Hippocampal formation (tissue), 2 donors: ENCODE results near the gene MLEC.

Source experiments
- DNase-seq, 2 donors: peaks; one replicate each; lab custom pipeline; 2025; lab: John Stamatoyannopoulos, UW

Gene MLEC

DNA sequence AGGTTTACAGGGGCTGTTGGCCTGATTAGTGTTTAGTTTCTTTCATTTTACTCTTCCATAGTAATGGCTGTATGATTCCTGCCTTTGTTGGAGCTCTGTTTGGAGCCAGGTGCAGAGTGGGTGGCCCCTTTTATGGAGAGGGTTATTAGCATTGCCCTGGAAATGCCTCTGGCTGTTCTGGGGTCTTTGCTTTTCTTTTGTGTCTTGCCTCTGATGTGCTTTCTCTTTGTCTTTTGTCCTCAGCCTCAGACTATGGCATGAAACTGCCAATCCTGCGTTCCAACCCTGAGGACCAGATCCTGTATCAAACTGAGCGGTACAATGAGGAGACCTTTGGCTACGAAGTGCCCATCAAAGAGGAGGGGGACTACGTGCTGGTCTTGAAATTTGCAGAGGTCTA, 6.9 kb downstream of the MLEC start:
- no peak for DNase-seq

- DNase-seq, result no peak
These were observed 9.7 kb downstream of the MLEC start for GRCh38 chr12:120696626-120697025.

DNA sequence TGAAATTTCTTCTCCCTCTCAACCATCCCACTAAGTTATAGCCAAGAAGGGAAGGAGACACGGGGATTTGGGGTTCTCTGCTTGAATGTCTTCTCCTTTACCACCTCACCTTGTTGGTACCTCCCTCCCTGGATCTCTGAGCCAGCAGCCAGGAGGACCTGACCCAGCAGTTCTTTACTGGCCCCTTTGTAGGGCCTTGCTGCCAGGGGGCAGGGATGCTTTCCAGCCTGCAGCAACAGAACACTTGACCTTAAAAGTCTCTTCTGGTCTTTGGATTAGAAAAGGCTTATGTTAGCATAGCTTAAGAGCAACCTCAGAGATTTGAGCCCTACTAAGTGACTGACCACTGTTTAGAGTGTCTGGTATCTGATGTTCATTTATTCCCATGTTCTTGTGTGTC, 10.4 kb downstream of the MLEC start:
- no peak for DNase-seq

DNA sequence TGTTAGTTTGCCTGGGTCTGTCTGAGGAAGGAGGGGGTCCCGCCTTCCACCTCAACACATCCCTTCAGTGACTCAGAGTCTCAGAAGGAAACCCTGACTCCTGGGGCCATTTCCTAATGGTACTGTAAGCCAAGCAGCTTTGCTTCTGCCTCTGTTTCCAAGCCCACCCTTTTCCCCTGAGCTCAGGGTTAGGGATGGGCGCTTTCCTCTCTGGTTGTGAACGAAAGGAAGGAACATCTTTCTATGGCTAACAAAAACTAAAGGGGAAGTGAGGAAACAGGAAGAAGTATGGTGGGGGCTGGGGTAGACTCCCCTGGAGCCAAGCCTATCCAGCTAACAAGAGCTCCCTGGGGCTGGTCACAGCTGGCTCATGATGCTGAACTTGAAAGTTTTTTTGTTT, 11.7 kb downstream of the MLEC start:
- DNase-seq, result no peak

DNA sequence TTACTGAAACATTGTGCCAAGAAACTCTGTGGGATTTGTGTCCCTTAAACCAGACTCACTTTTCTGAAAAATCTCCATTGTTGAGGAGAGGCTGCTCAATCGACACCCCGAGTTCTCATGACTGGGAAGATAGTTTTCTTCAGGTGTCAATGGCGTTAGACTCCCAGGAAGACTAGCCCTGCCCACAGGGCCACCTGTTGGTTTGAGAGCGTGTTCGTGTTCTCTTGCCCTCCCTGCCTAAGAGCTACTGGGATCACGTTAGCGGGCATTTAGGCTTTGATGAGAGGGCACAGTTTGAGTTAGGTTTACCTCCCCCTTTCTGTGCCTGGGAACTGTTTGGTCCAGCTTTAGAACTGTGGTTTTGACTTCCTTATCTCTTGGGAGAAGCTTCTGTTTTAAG, 12.6 kb downstream of the MLEC start:
- no peak for DNase-seq

DNA sequence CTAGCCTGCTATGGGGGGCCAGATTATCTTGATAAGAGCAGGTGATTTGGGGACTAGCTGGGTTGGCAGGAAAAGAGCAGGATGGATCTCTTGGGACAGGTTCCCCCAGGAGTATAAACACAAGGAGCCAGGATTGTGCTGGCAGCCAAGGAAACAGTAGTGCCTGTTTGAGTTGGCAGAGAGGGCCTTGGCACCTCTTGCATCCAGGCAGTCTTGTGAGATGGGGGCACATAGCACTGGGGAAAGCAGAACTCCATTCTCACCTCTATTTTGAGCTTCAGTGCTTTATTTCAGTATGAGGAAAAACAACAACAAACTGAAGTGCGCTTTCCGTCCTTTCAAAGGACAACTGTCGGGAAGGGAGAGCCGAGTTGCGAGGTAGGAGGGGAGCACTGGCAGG, 13.9 kb downstream of the MLEC start:
- no peak for DNase-seq

GRCh38 chr12:120702637-120703036, 15.7 kb downstream of the MLEC start:
- DNase-seq, result no peak

- no peak for DNase-seq
These were observed 16.5 kb downstream of the MLEC start for GRCh38 chr12:120703311-120703942.

DNA sequence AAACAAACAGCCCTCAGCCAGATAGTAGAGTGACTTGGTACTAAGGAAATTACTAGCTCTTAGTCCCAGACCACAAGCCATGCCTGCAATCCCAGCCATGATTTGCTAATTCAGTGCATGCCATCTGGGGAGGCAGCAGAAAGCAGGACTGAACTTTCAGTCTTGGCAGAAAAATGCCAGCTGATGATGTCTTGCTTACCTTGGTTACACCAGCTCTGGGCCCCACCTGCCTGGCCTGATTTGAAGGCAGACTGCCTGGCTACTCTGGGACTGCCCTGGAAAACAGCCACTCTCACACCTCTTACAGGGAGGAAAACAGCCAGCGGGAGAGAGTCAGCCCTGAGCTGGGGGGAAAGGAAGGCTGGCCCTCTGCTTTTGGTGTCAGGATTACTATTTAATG, 18.7 kb downstream of the MLEC start:
- no peak for DNase-seq

- DNase-seq, result no peak
These were observed 19.1 kb downstream of the MLEC start for GRCh38 chr12:120706029-120706428.

GRCh38 chr12:120708651-120709050, 21.7 kb downstream of the MLEC start:
- DNase-seq, result no peak

DNA sequence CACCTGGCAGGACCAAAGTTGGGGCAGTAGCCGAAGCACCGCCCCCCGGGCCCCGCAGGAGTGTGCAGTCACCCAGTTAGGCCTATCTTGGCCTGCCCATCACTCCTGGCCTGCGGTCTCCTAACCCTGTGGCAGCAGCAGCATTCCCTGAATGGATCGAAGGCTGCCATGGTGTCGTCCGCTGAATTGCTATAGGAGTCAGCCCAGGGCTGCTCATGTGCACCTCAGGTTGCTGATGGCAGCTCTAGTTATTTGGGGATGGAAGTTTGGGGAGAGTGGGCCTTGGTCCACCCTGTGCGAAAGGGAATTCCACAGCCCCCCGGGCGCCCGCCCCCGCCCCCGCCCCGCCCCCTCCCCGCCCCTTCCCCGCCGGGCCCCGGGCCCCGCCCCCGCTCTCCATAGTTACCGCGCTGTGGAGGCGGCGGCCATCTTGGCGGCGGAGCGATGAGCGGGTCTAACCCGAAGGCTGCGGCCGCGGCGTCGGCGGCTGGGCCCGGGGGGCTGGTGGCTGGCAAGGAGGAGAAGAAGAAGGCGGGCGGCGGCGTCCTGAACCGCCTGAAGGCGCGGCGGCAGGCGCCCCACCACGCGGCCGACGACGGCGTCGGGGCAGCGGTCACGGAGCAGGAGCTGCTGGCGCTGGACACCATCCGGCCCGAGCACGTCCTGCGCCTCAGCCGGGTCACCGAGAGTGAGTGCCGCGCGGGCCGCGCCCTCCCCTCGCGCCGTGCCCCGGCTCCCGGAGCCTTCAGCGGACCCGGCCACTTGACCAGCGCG, 23.3 kb downstream of the MLEC start, which contains the start of gene UNC119B:
Gene UNC119B (plus strand): TSS at position 428 of the 774 bp plus-strand sequence. CDS start 17 bp downstream, at position 445.
- peak; percentile 53 to 68 for DNase-seq

GRCh38 chr12:120710805-120711296, 23.9 kb downstream of the MLEC start:
- no peak for DNase-seq

DNA sequence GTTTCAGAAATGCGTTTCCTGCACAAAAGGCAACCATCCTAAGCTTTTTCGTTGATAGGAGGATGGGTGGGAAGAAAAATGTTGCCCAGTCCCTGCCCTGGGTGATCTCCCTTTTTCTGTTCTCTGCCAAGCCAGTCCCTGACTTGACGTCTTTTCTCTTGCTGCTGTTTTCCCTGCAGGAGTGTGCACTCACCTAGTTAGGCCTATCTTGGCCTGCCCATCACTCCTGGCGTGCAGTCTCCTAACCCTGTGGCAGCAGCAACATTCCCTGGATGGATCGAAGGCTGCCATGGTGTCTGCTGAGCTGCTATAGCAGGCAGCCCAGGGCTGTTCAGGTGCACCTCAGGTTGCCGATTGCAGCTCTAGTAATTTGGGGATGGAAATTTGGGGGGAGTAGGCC, 24.5 kb downstream of the MLEC start:
- DNase-seq, result no peak

- no peak for DNase-seq
These were observed 25.7 kb downstream of the MLEC start for GRCh38 chr12:120712610-120713009.

- DNase-seq, result peak; percentile 58 to 74
These were observed 27.0 kb downstream of the MLEC start for GRCh38 chr12:120713861-120714482.

GRCh38 chr12:120718055-120718454, 31.1 kb downstream of the MLEC start:
- no peak for DNase-seq

DNA sequence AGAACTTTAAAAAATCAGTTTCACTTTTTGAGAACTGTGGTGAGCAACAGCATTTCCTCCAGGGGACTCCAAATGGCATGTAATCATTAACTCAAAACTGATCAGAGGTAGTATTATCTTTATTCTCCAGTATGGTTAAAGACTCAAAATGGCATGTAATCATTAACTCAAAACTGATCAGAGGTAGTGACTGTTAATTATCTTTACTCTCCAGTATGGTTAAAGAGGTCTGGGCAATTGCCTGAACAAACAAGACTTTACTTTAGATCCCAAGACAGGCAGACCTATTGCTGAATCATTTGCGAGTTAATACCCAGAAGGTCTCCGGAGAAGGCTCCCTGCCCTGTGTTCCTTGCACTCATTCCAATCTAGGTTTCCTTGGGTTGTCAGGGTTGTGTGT, 32.1 kb downstream of the MLEC start:
- DNase-seq, result no peak

GRCh38 chr12:120719496-120720233, 32.7 kb downstream of the MLEC start:
- no peak for DNase-seq

- peak; percentile 10 to 53 for DNase-seq
These were observed 33.5 kb downstream of the MLEC start for GRCh38 chr12:120720234-120720986.

- DNase-seq, result no peak
These were observed 34.2 kb downstream of the MLEC start for GRCh38 chr12:120720987-120721801.
